Prostate gland (tissue), 2 donors: ENCODE data around the gene CPNE4.

ENCODE experiments used
- CTCF ChIP-seq, 4 experiments: fragments of 200-600 bp in 2 of 4; fragments of 450-650 bp in 2 of 4; sonication (generic) in 2 of 4; IDR thresholded peaks; 1 replicate in 3 of 4; 2 replicates in 1 of 4; pipeline ENCODE4 v1.5.1; 2016 to 2019; ENCODE audit warnings: antibody characterized with exemption in 4 of 4, mild to moderate bottlenecking in 2 of 4, moderate library complexity in 2 of 4
- POLR2AphosphoS5 ChIP-seq: sonication (generic); formaldehyde crosslinking; IDR thresholded peaks from one replicate; pipeline ENCODE4 v1.6.1; 2017; ENCODE audit warnings: antibody characterized with exemption

GRCh38 chr3:131623431-131623830, 411.4 kb downstream of the CPNE4 start:
- TF ChIP-seq POLR2AphosphoS5 (no peak), CTCF (IDR thresholded peaks at IDR 0.05) (no peak)
